DND-41 (cell line): ENCODE results near the gene NMS.

ENCODE experiments used
- ATAC-seq: fragments of 200-7000 bp; cut with Tn5 transposase; 3 replicates; pipeline ENCODE4 v1.9.1; 2021; ENCODE audit warnings: low read depth; ENCODE audit not compliant: insufficient read depth
- DNase-seq: peaks from one replicate; pipeline ENCODE4 v3.0.0-alpha.2; 2020
- H2AFZ ChIP-seq: 2 replicates; pipeline ENCODE4 v1.6.0; 2012; ENCODE audit warnings: low read depth, low read length
- H3K27ac ChIP-seq: 2 replicates; pipeline ENCODE4 v1.5.1; 2012; ENCODE audit warnings: low read length, inconsistent platforms
- H3K27me3 ChIP-seq: fragments of 200-600 bp; sonication (generic); 2 replicates; pipeline ENCODE4 v1.6.0; 2012; ENCODE audit warnings: low read length, mild to moderate bottlenecking, inconsistent platforms; ENCODE audit not compliant: insufficient read depth, poor library complexity
- H3K36me3 ChIP-seq: 2 replicates; pipeline ENCODE4 v1.5.1; 2012; ENCODE audit warnings: low read length, inconsistent platforms; ENCODE audit not compliant: insufficient read depth
- H3K4me1 ChIP-seq: 2 replicates; pipeline ENCODE4 v1.5.1; 2012; ENCODE audit warnings: mild to moderate bottlenecking, low read length; ENCODE audit not compliant: insufficient read depth
- H3K4me2 ChIP-seq: 2 replicates; pipeline ENCODE4 v1.6.0; 2012; ENCODE audit warnings: mild to moderate bottlenecking, moderate library complexity, low read length, inconsistent platforms; ENCODE audit not compliant: insufficient read depth
- H3K4me3 ChIP-seq, 2 experiments: fragments of 200-600 bp in 1 of 2; shearing (Covaris generic) in 1 of 2; 2 replicates each; pipeline ENCODE4 v1.5.1; 2012 to 2016; ENCODE audit warnings: inconsistent platforms in 2 of 2, low read length in 2 of 2, mild to moderate bottlenecking in 2 of 2, low read depth in 1 of 2, moderate library complexity in 1 of 2
- H3K79me2 ChIP-seq: 2 replicates; pipeline ENCODE4 v1.6.0; 2012; ENCODE audit warnings: low read length, inconsistent platforms; ENCODE audit not compliant: insufficient read depth
- H3K9ac ChIP-seq: 2 replicates; pipeline ENCODE4 v1.6.0; 2012; ENCODE audit warnings: low read depth, mild to moderate bottlenecking, inconsistent platforms, low read length, moderate library complexity
- H3K9me3 ChIP-seq: 2 replicates; pipeline ENCODE4 v1.5.1; 2012; ENCODE audit warnings: low read length, moderate library complexity, mild to moderate bottlenecking, inconsistent platforms; ENCODE audit not compliant: insufficient read depth, severe bottlenecking
- H4K20me1 ChIP-seq: 2 replicates; pipeline ENCODE4 v1.6.0; 2012; ENCODE audit warnings: low read length; ENCODE audit not compliant: insufficient read depth
- EZH2 ChIP-seq: IDR thresholded peaks from 3 replicates; pipeline ENCODE4 v1.6.1; 2012; ENCODE audit warnings: borderline replicate concordance, low read depth, mild to moderate bottlenecking, moderate library complexity, low read length, inconsistent platforms; ENCODE audit not compliant: severe bottlenecking
- TF ChIP-seq, protein P1 (sequence below): IDR thresholded peaks from 2 replicates; pipeline ENCODE4 v1.5.1; 2012; ENCODE audit warnings: borderline replicate concordance, low read length, moderate library complexity, mild to moderate bottlenecking; ENCODE audit not compliant: poor library complexity, severe bottlenecking; ENCODE audit errors: extremely low read depth

Gene NMS

DNA sequence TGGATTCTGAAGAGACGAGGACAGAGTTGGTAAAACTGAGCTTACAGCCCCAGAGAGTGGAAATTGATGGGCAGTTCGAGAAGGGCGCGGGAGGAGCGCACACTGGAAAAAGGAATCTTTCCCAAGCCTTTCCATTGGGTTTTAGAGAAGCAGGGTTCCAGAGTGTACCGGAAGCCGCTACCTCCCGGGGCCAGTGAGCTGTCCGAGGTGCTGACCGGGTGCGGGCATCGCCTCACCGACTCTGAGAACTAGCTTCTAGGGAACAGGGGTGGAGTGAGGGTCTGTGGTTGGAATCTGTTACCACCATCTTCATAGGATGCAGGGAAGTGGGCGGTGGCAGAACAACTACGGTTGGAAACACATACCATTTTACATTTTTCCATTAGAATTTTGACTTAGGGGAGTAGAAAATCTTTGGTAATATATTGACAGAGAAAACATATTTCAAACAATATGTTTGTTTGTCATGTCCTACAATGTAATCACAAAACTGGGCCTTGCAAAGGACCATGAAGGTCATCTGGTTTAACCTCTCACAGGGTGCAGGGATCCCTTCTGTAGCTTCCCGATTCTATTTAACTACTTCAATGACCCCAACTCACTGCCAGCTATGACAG lies 724 bp downstream of the NMS start:
- no peak for ATAC-seq
- Histone ChIP-seq H4K20me1 (no peaks in the 10 kb centered on the region), H3K27ac (no peak overlapping the region), H3K4me1 (no peaks in the 10 kb centered on the region), H3K79me2 (no peaks in the 10 kb centered on the region), H3K4me2 (no peak overlapping the region), H3K9me3 (no peaks in the 10 kb centered on the region), H2AFZ (no peak overlapping the region), H3K27me3 (no peaks in the 10 kb centered on the region), H3K9ac (no peak overlapping the region), H3K4me3 (no peak overlapping the region), H3K36me3 (no peaks in the 10 kb centered on the region)
- TF ChIP-seq, protein P1, sequence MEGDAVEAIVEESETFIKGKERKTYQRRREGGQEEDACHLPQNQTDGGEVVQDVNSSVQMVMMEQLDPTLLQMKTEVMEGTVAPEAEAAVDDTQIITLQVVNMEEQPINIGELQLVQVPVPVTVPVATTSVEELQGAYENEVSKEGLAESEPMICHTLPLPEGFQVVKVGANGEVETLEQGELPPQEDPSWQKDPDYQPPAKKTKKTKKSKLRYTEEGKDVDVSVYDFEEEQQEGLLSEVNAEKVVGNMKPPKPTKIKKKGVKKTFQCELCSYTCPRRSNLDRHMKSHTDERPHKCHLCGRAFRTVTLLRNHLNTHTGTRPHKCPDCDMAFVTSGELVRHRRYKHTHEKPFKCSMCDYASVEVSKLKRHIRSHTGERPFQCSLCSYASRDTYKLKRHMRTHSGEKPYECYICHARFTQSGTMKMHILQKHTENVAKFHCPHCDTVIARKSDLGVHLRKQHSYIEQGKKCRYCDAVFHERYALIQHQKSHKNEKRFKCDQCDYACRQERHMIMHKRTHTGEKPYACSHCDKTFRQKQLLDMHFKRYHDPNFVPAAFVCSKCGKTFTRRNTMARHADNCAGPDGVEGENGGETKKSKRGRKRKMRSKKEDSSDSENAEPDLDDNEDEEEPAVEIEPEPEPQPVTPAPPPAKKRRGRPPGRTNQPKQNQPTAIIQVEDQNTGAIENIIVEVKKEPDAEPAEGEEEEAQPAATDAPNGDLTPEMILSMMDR = no peak
- TF ChIP-seq EZH2 = no peak
- peak; percentile 32 for DNase-seq

DNA sequence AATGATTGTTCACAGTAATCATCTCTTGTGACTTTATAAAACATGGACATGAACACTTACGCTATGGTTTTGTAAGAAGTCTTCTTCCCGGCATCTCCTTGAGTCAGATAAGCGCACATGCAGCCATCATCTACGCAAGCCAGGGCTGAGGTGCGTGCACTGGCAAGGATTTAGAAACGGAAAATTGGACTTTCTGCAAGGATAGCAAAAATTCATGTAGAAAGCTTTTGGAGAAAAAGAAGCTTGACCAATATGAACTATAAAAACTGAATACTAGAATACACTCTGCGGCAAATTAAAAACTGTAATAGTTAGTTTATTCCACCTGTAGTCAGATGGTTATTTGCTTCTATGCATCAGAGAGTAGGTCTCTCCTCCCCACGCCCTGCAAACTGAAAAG lies 6.3 kb downstream of the NMS start:
- Histone ChIP-seq H3K27me3 (no peaks in the 10 kb centered on the region), H3K4me3 (no peak overlapping the region), H2AFZ (no peak overlapping the region), H3K9ac (no peak overlapping the region), H3K27ac (no peak overlapping the region), H3K79me2 (no peaks in the 10 kb centered on the region), H3K4me2 (no peak overlapping the region), H3K4me1 (no peaks in the 10 kb centered on the region), H4K20me1 (no peaks in the 10 kb centered on the region), H3K9me3 (no peaks in the 10 kb centered on the region), H3K36me3 (no peaks in the 10 kb centered on the region)
- ATAC-seq = no peak
- DNase-seq = no peak
- no peak for TF ChIP-seq EZH2
- TF ChIP-seq, protein P1 = no peak

DNA sequence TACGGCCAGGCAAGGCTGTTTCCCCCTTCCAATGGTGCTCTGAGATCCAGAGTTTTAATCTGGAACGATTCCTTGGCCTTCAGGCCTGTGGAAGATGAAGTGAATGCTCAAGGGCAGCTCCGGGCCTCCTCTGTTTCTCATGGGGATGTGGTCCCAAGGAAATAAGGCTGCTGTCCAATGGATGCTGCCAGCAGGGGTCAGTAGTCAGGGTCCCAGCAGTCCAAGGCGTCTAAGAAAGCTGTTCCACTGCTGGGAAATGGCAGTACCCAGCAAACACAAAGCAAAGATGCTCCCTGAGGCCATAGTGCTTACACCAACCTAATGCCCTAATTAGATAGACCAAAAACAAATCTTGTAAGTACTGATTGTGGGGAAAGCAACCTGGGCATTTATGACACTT lies 12.5 kb downstream of the NMS start:
- H3K27me3 ChIP-seq = no peaks in the 10 kb centered on the region
- H3K79me2 ChIP-seq = no peaks in the 10 kb centered on the region
- H3K27ac ChIP-seq = no peak overlapping the region
- ATAC-seq = no peak
- no peaks in the 10 kb centered on the region for H3K4me1 ChIP-seq
- H2AFZ ChIP-seq = no peak overlapping the region
- no peaks in the 10 kb centered on the region for H3K36me3 ChIP-seq
- no peak overlapping the region for H3K9ac ChIP-seq
- H3K9me3 ChIP-seq = no peaks in the 10 kb centered on the region
- no peak for DNase-seq
- H4K20me1 ChIP-seq = no peaks in the 10 kb centered on the region
- H3K4me3 ChIP-seq = no peak overlapping the region
- H3K4me2 ChIP-seq = no peak overlapping the region
- TF ChIP-seq, protein P1 = peak; percentile 29
- TF ChIP-seq EZH2 = no peak
